Sigmoid colon (tissue), 7 donors: ENCODE results near the gene BLID. TPM values are rescaled to one million over a fixed set of nuclear protein-coding genes. Genes with fewer than 3 reads are reported as not detected.

Source experiments
- DNase-seq: peaks from one replicate; pipeline ENCODE4 v3.0.0-alpha.2; 2019
- H3K27ac ChIP-seq, 4 donors: fragments of 200-600 bp; sonication (generic); one replicate each; pipeline ENCODE4 v1.5.1; 2016 to 2019; ENCODE audit warnings: mild to moderate bottlenecking in 1 of 4
- H3K27me3 ChIP-seq, 3 donors: fragments of 200-600 bp; sonication (generic); one replicate each; pipeline ENCODE4 v1.5.1; 2019; ENCODE audit warnings: mild to moderate bottlenecking in 1 of 3
- H3K36me3 ChIP-seq, 4 donors: fragments of 200-600 bp; sonication (generic); one replicate each; pipeline ENCODE4 v1.5.1; 2016 to 2019
- H3K4me1 ChIP-seq, 4 donors: fragments of 200-600 bp; sonication (generic); one replicate each; pipeline ENCODE4 v1.5.1; 2017 to 2019
- H3K4me3 ChIP-seq, 4 donors: fragments of 200-600 bp; sonication (generic); one replicate each; pipeline ENCODE4 v1.5.1; 2017 to 2019; ENCODE audit warnings: mild to moderate bottlenecking in 2 of 4, moderate library complexity in 1 of 4
- H3K9me3 ChIP-seq, 4 donors: fragments of 200-600 bp in 3 of 4; sonication (generic) in 3 of 4; one replicate each; pipeline versions ENCODE4 v1.5.1 to v1.6.1; 2013 to 2019
- EP300 ChIP-seq, 4 donors: sonication (generic); formaldehyde crosslinking; IDR thresholded peaks; one replicate each; pipeline ENCODE4 v1.6.1; 2017; ENCODE audit warnings: antibody characterized with exemption in 4 of 4
- POLR2A ChIP-seq, 2 donors: fragments of 450-650 bp; IDR thresholded peaks; one replicate each; pipeline ENCODE4 v1.6.1; 2016; ENCODE audit warnings: antibody characterized with exemption in 2 of 2, mild to moderate bottlenecking in 2 of 2, moderate library complexity in 2 of 2
- POLR2AphosphoS5 ChIP-seq, 4 donors: sonication (generic); formaldehyde crosslinking; IDR thresholded peaks; one replicate each; pipeline ENCODE4 v1.6.1; 2017; ENCODE audit warnings: antibody characterized with exemption in 4 of 4
- WGBS, 2 donors: extraction: QIAGEN DNeasy Blood & Tissue Kit; methylation state at CpG; one replicate each; pipeline ENCODE4 v1.1.7; 2013; 5-methylcytosine and 5-hydroxymethylcytosine counted together
- intact Hi-C: fragments of 100-400 bp; cut with DNase I; formaldehyde crosslinking; loops from one replicate; pipeline ENCODE4 v1.15.1; 2023
- polyA plus RNA-seq, 3 donors: library from polyadenylated mRNA; stranded (reverse); fragments of 200-250 nt; gene quantifications; one replicate each; pipeline ENCODE4 v1.2.3, GENCODE V29; 2013
- total RNA-seq, 4 donors: library from RNA; depleted of rRNA; stranded (reverse); fragments of >200 nt; gene quantifications; one replicate each; pipeline ENCODE4 v1.1.0, GENCODE V29; 2016
- TF ChIP-seq, protein P1 (sequence below), 4 experiments: fragments of 450-650 bp in 3 of 4; fragments of 200-600 bp in 1 of 4; IDR thresholded peaks; one replicate each; pipeline ENCODE4 v1.5.1; 2016 to 2019; ENCODE audit warnings: antibody characterized with exemption in 4 of 4, mild to moderate bottlenecking in 3 of 4, moderate library complexity in 2 of 4
- donor health status: healthy with polysubstance abuse.
- donor health status: Bipolar disorder and iron deficiency.
- donor health status: healthy.

Gene BLID
- total and polyA plus RNA-seq, 7 donors: 0.09 to 2.2 (median 1.9) TPM; not detected in 2

DNA sequence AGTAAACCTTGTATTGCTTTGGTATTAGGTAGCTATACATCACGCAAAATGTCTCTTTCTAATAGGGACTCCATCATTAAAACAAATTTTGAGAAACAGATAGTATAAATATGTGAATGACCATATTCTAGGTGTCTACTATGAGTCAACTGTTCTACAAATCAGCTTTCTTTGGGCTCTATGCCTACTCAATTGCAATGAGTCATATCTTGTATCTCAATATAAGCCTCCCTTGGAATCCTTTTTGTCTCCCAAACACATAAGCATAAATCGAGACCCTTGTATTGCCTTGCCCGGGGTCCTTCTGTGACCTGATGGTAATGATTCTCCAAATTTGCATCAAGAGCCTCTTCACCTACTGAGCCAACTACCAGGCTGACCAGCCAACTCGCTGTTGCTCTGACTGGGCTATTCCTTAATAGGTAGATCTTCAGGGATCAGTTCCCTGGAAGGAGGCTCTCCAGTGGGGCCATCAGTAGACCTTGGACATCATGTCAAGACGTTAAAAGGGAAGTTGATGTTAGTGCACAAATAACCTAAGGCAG, 22.2 kb downstream of the BLID start:
- Histone ChIP-seq H3K4me3 (no peak overlapping the region), H3K27ac (peak overlapping the region; percentile 90 to 95 (median 91))
- intact Hi-C loops: no loop called here

DNA sequence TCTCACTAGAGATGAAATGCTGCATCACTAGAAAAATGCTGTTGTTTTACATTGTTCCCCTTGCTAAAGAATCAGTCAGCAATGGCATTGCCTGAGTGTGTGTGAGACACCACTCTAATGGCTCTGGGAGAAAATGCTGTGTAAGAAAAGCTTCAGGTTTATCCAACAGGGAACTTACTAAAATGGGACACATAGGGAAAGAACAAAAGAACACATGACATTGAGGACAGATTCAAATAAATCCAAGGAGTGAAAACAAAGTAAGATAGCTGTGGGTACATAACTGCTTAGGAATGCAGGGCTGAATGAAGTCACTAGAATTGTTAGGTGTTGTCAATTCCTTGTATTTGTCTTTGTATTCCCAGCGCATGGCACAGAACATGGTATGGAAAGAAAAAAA, 24.2 kb downstream of the BLID start:
- WGBS, 2 donors: 90 to 99% methylated on average over 1 of the region's 1 CpG
- intact Hi-C loops: no loop called here
- Histone ChIP-seq H3K27ac (peak overlapping the region in 3 of 4 donors; percentile 90 to 95 (median 92)), H3K4me3 (no peak overlapping the region), H3K27me3 (no peaks in the 10 kb centered on the region), H3K4me1 (peaks cover 0 to 43% (median 13%) of the 10 kb centered on the region in 4 donors), H3K9me3 (no peaks in the 10 kb centered on the region), H3K36me3 (peaks cover 0 to 18% (median 0%) of the 10 kb centered on the region in 4 donors)
- TF ChIP-seq POLR2AphosphoS5 (IDR thresholded peaks at IDR 0.05) (no peak), EP300 (IDR thresholded peaks at IDR 0.05) (no peak), POLR2A (IDR thresholded peaks at IDR 0.05) (no peak)
- TF ChIP-seq, protein P1, sequence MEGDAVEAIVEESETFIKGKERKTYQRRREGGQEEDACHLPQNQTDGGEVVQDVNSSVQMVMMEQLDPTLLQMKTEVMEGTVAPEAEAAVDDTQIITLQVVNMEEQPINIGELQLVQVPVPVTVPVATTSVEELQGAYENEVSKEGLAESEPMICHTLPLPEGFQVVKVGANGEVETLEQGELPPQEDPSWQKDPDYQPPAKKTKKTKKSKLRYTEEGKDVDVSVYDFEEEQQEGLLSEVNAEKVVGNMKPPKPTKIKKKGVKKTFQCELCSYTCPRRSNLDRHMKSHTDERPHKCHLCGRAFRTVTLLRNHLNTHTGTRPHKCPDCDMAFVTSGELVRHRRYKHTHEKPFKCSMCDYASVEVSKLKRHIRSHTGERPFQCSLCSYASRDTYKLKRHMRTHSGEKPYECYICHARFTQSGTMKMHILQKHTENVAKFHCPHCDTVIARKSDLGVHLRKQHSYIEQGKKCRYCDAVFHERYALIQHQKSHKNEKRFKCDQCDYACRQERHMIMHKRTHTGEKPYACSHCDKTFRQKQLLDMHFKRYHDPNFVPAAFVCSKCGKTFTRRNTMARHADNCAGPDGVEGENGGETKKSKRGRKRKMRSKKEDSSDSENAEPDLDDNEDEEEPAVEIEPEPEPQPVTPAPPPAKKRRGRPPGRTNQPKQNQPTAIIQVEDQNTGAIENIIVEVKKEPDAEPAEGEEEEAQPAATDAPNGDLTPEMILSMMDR (IDR thresholded peaks at IDR 0.05): no peak
- no peak for DNase-seq

More for the DNA sequence above, 22.2 kb downstream of the BLID start:
- peaks cover 0 to 48% (median 13%) of the 10 kb centered on the region in 4 donors for H3K4me1 ChIP-seq
- no peak for DNase-seq
- no peak for TF ChIP-seq POLR2AphosphoS5 (IDR thresholded peaks at IDR 0.05)
- TF ChIP-seq, protein P1 (IDR thresholded peaks at IDR 0.05): no peak
- TF ChIP-seq EP300 (IDR thresholded peaks at IDR 0.05): no peak
- TF ChIP-seq POLR2A (IDR thresholded peaks at IDR 0.05): no peak
- H3K36me3 ChIP-seq: peaks cover 0 to 12% (median 0%) of the 10 kb centered on the region in 4 donors
- H3K27me3 ChIP-seq: no peaks in the 10 kb centered on the region
- no peaks in the 10 kb centered on the region for H3K9me3 ChIP-seq
- WGBS, 2 donors: 74 to 85% methylated on average over 5 of the region's 5 CpGs

DNA sequence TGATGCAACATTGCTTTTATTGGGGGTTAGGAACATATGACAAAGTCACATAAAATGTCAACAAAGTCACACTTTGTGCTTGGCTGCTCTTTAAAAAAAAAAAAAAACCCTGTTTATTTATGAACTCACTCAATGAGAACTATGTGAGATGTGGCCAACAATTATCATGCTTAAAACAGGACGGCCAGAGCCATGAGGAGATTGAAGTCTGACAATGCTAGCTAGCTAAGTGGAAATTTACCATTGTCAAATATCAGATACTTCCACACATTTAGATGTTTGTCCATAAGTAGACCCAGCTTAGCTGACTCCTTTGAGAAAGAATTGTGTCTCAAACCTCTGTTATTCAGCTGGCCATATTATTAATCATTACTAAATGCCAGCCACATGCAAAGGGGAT, 26.9 kb downstream of the BLID start:
- H3K4me1 ChIP-seq: peaks cover 0 to 35% (median 19%) of the 10 kb centered on the region in 4 donors
- H3K9me3 ChIP-seq: no peaks in the 10 kb centered on the region
- H3K36me3 ChIP-seq: peaks cover 0 to 18% (median 0%) of the 10 kb centered on the region in 4 donors
- no peak for DNase-seq
- no peak for TF ChIP-seq EP300 (IDR thresholded peaks at IDR 0.05)
- no peak for TF ChIP-seq POLR2A (IDR thresholded peaks at IDR 0.05)
- TF ChIP-seq, protein P1 (IDR thresholded peaks at IDR 0.05): no peak
- TF ChIP-seq POLR2AphosphoS5 (IDR thresholded peaks at IDR 0.05): no peak
- H3K27ac ChIP-seq: peak overlapping the region in 2 of 4 donors; percentile 9 to 40
- 60 to 61% methylated on average over 1 of the region's 1 CpG for WGBS, 2 donors
- no peak overlapping the region for H3K4me3 ChIP-seq
- no peaks in the 10 kb centered on the region for H3K27me3 ChIP-seq
- intact Hi-C loops: no loop called here

DNA sequence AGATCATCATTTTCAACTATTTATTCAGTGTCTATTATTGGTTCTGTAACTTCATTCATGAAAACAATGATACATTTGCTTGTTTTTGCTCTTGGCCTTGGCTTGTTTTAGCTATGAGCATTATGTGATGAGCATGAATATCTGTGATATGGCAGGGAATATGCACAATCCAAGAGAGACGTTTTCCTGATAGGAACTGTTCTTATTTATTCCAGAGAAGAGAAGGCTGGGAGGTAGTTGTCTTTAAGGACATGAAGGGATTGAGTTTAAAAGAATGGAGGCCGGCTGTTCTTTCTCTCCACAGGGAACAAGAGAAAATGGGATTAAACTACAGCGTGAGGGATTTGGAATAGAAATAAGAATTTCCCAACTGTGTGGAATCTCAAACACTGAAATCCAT, 30.3 kb downstream of the BLID start:
- H3K27ac ChIP-seq: peak overlapping the region in 3 of 4 donors; percentile 42 to 63 (median 52)
- DNase-seq: no peak
- no peaks in the 10 kb centered on the region for H3K9me3 ChIP-seq
- no peaks in the 10 kb centered on the region for H3K27me3 ChIP-seq
- TF ChIP-seq POLR2AphosphoS5 (IDR thresholded peaks at IDR 0.05) (no peak), EP300 (IDR thresholded peaks at IDR 0.05) (no peak), POLR2A (IDR thresholded peaks at IDR 0.05) (no peak)
- TF ChIP-seq, protein P1 (IDR thresholded peaks at IDR 0.05): no peak
- no peak overlapping the region for H3K4me3 ChIP-seq
- 69 to 77% methylated on average over 3 of the region's 3 CpGs for WGBS, 2 donors
- H3K4me1 ChIP-seq: peaks cover 0 to 24% (median 15%) of the 10 kb centered on the region in 4 donors
- H3K36me3 ChIP-seq: peaks cover 0 to 11% (median 0%) of the 10 kb centered on the region in 4 donors
- intact Hi-C loops: no loop called here
